ENCODE data around the gene FBLN2.
"Not testable (repeated sequence)": the region's sequence is repeated elsewhere in the genome, so short reads cannot be mapped to it uniquely, and the experiment has no call there.

FBLN2 gene

GRCh38 chr3:13548696-13549622, at the start of gene FBLN2:
TSS of gene FBLN2 (plus strand) at chr3:13549125. CDS start at chr3:13570356, 21,231 bp downstream.
- DNase-seq (ENCODE audit: low read depth in 2 of 2), result peak in 1 of 2 donors; percentile 6

- not testable (repeated sequence) for DNase-seq (ENCODE audit: low read depth in 2 of 2)
Observed at GRCh38 chr3:13499246-13499645, 49.7 kb upstream of the FBLN2 start.

GRCh38 chr3:13500133-13500885, 48.6 kb upstream of the FBLN2 start:
- DNase-seq (ENCODE audit: low read depth in 2 of 2), result no peak

DNA sequence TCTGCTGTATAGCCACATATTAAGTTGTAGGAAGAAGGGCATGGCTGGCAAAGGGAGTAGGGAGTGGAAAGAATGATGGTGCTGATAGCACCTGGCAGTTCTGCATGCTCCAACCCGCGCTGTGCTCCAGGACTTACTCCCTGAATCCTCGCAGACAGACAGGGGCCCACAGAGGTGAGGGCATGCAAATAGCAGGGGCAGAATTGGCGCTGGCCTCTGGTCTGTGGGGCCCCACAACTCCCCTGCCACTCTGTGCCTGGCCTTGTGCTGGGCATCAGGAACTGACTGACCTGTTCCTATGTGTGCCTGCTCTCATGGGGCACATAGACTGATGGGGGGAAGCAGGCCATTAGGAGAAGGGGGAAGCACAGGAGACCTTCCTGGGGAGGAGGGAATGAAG, 47.9 kb upstream of the FBLN2 start:
- no peak for DNase-seq (ENCODE audit: low read depth in 2 of 2)

GRCh38 chr3:13501521-13501920, 47.4 kb upstream of the FBLN2 start:
- no peak for DNase-seq (ENCODE audit: low read depth in 2 of 2)

DNA sequence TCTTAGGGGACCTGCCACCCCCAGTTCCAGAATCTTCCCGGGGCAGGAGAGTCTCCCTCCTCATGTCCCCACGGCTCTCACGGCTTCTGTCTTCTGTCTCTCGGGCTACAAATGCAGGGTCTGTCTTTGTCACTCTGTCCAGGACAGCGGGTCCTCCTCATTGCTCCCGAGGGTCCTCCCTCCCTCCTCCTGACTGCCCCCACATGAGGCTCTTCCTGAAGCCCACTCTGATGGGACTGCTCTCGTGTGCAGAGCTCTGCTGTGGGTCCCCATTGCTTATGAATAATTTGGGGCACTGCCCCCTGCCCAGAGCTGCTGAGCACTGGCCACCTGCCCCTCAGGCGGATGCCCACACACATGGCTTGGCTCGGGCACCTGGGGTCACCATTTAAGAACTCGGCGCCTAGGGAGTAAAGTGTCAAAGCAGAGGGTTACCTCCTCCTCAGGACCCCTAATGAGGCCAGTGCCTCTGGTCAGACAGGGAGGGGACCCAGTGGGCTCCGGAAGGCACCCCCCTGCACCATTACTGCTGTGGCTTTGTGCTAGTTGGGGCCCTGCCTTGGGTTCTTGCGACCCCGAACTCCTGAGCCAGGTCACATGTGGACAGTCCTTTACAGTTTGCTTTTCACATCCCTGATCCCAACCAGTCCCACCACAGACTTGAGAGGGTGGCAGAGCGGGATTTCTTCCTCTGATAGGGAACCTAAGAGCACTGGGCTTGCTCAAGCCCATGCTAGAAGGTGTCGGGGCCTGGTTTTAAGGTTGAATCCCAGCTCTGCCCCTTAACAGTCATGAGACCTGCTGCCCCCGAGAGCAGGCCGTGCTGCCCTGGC, 46.8 kb upstream of the FBLN2 start:
- DNase-seq (ENCODE audit: low read depth in 2 of 2), result no peak

DNA sequence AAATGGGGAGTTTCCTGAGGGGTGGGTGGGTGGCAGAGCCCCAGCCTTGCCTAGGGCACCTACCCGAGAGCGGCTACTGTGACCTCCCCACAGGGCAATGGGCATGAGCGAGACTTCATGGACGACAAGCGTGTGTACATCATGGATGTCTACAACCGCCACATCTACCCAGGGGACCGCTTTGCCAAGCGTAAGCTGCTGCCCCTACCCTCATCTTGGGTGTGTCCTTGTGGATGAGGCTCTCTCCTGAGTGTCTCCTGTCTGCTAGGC, 46.2 kb upstream of the FBLN2 start:
- no peak for DNase-seq (ENCODE audit: low read depth in 2 of 2)

GRCh38 chr3:13504161-13504831, 44.6 kb upstream of the FBLN2 start:
- DNase-seq (ENCODE audit: low read depth in 2 of 2), result no peak

GRCh38 chr3:13505147-13506130, 43.5 kb upstream of the FBLN2 start:
- DNase-seq (ENCODE audit: low read depth in 2 of 2), result no peak

GRCh38 chr3:13506239-13506638, 42.7 kb upstream of the FBLN2 start:
- DNase-seq (ENCODE audit: low read depth in 2 of 2), result no peak

GRCh38 chr3:13506680-13507079, 42.2 kb upstream of the FBLN2 start:
- no peak for DNase-seq (ENCODE audit: low read depth in 2 of 2)

- no peak for DNase-seq (ENCODE audit: low read depth in 2 of 2)
Observed at GRCh38 chr3:13507247-13507569, 41.7 kb upstream of the FBLN2 start.

GRCh38 chr3:13507570-13508339, 41.2 kb upstream of the FBLN2 start:
- DNase-seq (ENCODE audit: low read depth in 2 of 2), result no peak

DNA sequence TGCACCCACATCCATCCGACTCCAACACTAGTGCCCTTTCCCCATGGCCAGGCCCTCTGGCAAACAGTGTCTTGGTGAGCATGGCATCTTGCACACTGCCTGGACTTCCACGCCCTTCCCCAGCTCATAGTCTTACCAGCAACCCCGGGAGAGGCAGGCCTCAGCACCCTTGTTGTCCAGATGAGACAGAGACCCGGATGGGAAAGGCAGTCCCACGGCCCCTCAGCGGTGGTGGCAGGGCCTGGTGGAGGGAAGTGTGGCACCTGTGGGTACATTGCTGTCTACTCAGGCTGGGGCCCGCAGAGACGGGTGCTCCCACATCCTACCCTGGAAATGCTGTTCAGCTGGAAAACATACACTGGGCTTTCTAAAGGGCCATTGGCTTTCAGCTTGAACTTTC, 40.4 kb upstream of the FBLN2 start:
- DNase-seq (ENCODE audit: low read depth in 2 of 2), result no peak

DNA sequence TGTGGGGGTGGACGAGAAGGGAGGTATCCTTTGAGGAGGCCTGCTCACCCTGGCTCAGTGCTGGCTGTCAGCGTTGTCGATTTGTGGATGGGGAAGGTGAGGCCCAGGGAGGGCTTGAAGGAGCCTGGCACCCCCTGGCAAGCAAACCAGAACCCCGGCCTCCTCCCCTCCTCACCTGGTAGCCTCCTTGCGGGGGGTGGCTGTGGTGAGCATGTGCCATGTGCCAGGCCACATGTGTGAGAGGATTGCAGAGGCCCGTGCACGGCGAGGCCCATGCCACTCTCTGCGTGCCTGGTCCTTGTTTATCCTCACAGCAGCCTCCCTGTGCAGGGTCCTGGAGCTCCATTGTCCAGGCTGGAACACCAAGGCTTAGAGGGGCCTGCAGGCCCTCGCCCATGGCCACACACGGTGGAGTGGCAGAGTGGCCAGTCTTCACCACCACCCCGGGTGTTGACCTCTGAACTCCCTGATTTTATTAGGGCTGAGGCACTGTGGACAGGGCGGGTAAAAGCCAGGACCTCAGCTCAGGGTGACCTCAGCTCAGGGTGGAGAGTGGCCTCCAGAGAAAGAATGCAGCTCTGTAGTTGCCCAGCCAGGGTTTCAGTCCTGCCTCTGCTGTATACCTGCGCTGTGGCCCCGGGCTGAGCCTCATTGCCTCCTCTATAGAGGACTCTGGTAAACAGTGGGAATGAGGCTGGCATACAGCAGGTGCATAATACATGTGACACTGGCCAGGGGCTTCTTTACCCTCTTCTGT, 39.7 kb upstream of the FBLN2 start:
- DNase-seq (ENCODE audit: low read depth in 2 of 2), result no peak

- no peak for DNase-seq (ENCODE audit: low read depth in 2 of 2)
Observed at GRCh38 chr3:13509816-13510192, 39.1 kb upstream of the FBLN2 start.

DNA sequence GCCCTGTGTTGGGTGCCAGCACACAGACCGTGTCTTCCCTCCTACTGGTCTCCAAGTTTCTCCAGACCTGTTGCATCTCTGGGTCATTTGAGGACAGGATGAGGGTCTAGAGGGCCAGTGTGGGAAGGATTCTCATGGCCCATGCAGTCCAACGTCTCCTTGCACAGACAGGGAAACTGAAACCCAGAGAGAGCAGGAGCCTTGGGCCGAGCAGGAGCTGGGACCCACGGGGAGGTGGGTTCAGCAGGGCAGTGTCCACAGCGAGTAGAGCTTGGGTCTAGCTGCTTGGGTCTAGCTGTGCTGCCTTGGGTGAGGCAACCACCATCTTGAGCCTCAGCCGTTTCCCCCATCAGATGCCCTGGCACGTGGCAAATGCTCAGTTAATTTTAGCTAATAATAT, 36.5 kb upstream of the FBLN2 start:
- DNase-seq (ENCODE audit: low read depth in 2 of 2), result no peak

- DNase-seq (ENCODE audit: low read depth in 2 of 2), result no peak
Observed at GRCh38 chr3:13513051-13513912, 35.6 kb upstream of the FBLN2 start.
